Kidney (tissue), 14 donors: ENCODE data around the gene DRC1. TPM values are rescaled to one million over a fixed set of nuclear protein-coding genes. Genes with fewer than 3 reads are reported as not detected.

Experiments
- DNase-seq, 5 donors: peaks; one replicate each; pipeline ENCODE4 v3.0.0-alpha.2; 2013 to 2020
- FAIRE-seq: peaks from 2 replicates; lab custom pipeline; 2012; peaks lifted over from hg19 to GRCh38; lab: Jason Lieb, UNC
- H3K27ac ChIP-seq, 2 donors: one replicate each; pipeline ENCODE4 v1.7.0; 2013; ENCODE audit warnings: low read depth in 2 of 2, low read length in 2 of 2, inconsistent platforms in 1 of 2
- H3K27me3 ChIP-seq: one replicate; pipeline ENCODE4 v1.7.1; 2013; ENCODE audit warnings: low read length, inconsistent platforms; ENCODE audit not compliant: control insufficient read depth, insufficient read depth
- H3K36me3 ChIP-seq, 3 donors: one replicate each; pipeline versions ENCODE4 v1.7.0 to v1.7.1; 2013; ENCODE audit warnings: low read length in 3 of 3, control low read depth in 1 of 3, inconsistent platforms in 1 of 3; ENCODE audit not compliant: insufficient read depth in 3 of 3, control insufficient read depth in 2 of 3
- H3K4me1 ChIP-seq, 3 donors: one replicate each; pipeline versions ENCODE4 v1.7.0 to v1.7.1; 2013; ENCODE audit warnings: low read length in 3 of 3, inconsistent platforms in 1 of 3, low read depth in 1 of 3; ENCODE audit not compliant: control insufficient read depth in 2 of 3, insufficient read depth in 2 of 3
- H3K4me3 ChIP-seq, 3 donors: one replicate each; pipeline versions ENCODE4 v1.7.0 to v1.8.1; 2013; ENCODE audit warnings: low read length in 3 of 3, control low read depth in 1 of 3, inconsistent platforms in 1 of 3
- H3K9ac ChIP-seq, 3 donors: one replicate each; pipeline versions ENCODE4 v1.7.0 to v1.7.1; 2013; ENCODE audit warnings: low read length in 3 of 3, control low read depth in 1 of 3, inconsistent platforms in 1 of 3
- H3K9me3 ChIP-seq, 3 donors: one replicate each; pipeline versions ENCODE4 v1.7.0 to v1.7.1; 2013; ENCODE audit warnings: low read length in 3 of 3, control low read depth in 1 of 3, inconsistent platforms in 1 of 3; ENCODE audit not compliant: control insufficient read depth in 2 of 3, insufficient read depth in 1 of 3
- CTCF ChIP-seq: IDR thresholded peaks from 3 replicates; pipeline ENCODE4 v1.5.1; 2012; ENCODE audit warnings: mild to moderate bottlenecking, moderate library complexity, borderline replicate concordance; ENCODE audit not compliant: insufficient read depth; ENCODE audit errors: extremely low read depth
- intact Hi-C: fragments of 100-400 bp; cut with DNase I; formaldehyde crosslinking; loops from one replicate; pipeline ENCODE4 v1.11.1; 2022
- polyA plus RNA-seq: library from polyadenylated mRNA; stranded (reverse); fragments of 350-450 nt; fragmentation: Illumina TruSeq; extraction: RNeasy Lipid Tissue Mini Kit (QIAGEN cat#74804); gene quantifications from one replicate; pipeline ENCODE4 v1.2.3, GENCODE V29; 2014; ENCODE audit warnings: low read depth, low replicate concordance; ENCODE audit not compliant: insufficient read depth
- total RNA-seq: library from RNA; stranded (reverse); fragmentation: NEBNext Ultra II Directional; extraction: Animal tissue kit (Norgen Biotek cat#: 25700); gene quantifications from one replicate; pipeline ENCODE4 v1.2.1, GENCODE V29; 2021
- donor health status: control.
- donor health status: control.
- donor health status: control.
- donor health status: control.
- donor health status: control.
- donor health status: DM: yes; HTN: yes; CAD: no.
- donor health status: Normal renal cell carcinoma (clear cell type).

DRC1 gene
- total and polyA plus RNA-seq, 2 donors from 2014 or later, result 0.76 TPM; not detected in 1

- no peak overlapping the region for H3K27ac ChIP-seq
- FAIRE-seq (no peak), DNase-seq (no peak)
- intact Hi-C loops, result no loop called here
- no peak overlapping the region for H3K9ac ChIP-seq
- H3K4me3 ChIP-seq, result no peak overlapping the region
- no peaks in the 10 kb centered on the region for H3K9me3 ChIP-seq
- no peak for TF ChIP-seq CTCF
- no peaks in the 10 kb centered on the region for H3K4me1 ChIP-seq
- no peaks in the 10 kb centered on the region for H3K36me3 ChIP-seq
- no peaks in the 10 kb centered on the region for H3K27me3 ChIP-seq
Observed at GRCh38 chr2:26442301-26442700, 40.6 kb downstream of the DRC1 start.

- Histone ChIP-seq H3K4me3 (no peak overlapping the region), H3K9me3 (no peaks in the 10 kb centered on the region), H3K27ac (no peak overlapping the region), H3K36me3 (no peaks in the 10 kb centered on the region), H3K9ac (no peak overlapping the region), H3K4me1 (no peaks in the 10 kb centered on the region), H3K27me3 (no peaks in the 10 kb centered on the region)
- no peak for FAIRE-seq
- no peak for DNase-seq
- no peak for TF ChIP-seq CTCF
- intact Hi-C loops, result no loop called here
Observed at GRCh38 chr2:26442707-26443106, 41.0 kb downstream of the DRC1 start.

GRCh38 chr2:26444236-26444635 is 42.5 kb downstream of the DRC1 start:
- TF ChIP-seq CTCF, result no peak
- Histone ChIP-seq H3K27ac (no peak overlapping the region), H3K36me3 (no peaks in the 10 kb centered on the region), H3K9ac (no peak overlapping the region), H3K27me3 (no peaks in the 10 kb centered on the region), H3K9me3 (no peaks in the 10 kb centered on the region), H3K4me3 (no peak overlapping the region), H3K4me1 (no peaks in the 10 kb centered on the region)
- intact Hi-C loops, result no loop called here
- DNase-seq (no peak), FAIRE-seq (no peak)

- intact Hi-C loops, result no loop called here
- Histone ChIP-seq H3K9me3 (no peaks in the 10 kb centered on the region), H3K9ac (no peak overlapping the region), H3K4me1 (no peaks in the 10 kb centered on the region), H3K36me3 (no peaks in the 10 kb centered on the region), H3K27ac (no peak overlapping the region), H3K27me3 (no peaks in the 10 kb centered on the region), H3K4me3 (no peak overlapping the region)
- DNase-seq (no peak), FAIRE-seq (no peak)
- TF ChIP-seq CTCF, result no peak
Observed at GRCh38 chr2:26448651-26449050, 46.9 kb downstream of the DRC1 start.
